Progenitor cell of endocrine pancreas (in vitro differentiated cells): Measurements from ENCODE around the gene TLX1. TPM values are rescaled to one million over a fixed set of nuclear protein-coding genes. Genes with fewer than 3 reads are reported as not detected.

Source experiments
- DNase-seq: peaks from one replicate; pipeline ENCODE4 v3.0.0; 2021; ENCODE audit warnings: low spot score; ENCODE audit not compliant: unreplicated experiment
- H3K27ac Mint-ChIP-seq: 2 replicates; pipeline ENCODE4 v1.8.0; 2021; ENCODE audit warnings: mild to moderate bottlenecking, moderate library complexity, mixed read lengths
- H3K27me3 Mint-ChIP-seq: 2 replicates; pipeline ENCODE4 v1.8.0; 2021; ENCODE audit warnings: mixed read lengths
- H3K36me3 Mint-ChIP-seq: 2 replicates; pipeline ENCODE4 v1.8.0; 2022; ENCODE audit warnings: mixed read lengths; ENCODE audit not compliant: insufficient read depth
- H3K4me1 Mint-ChIP-seq: 2 replicates; pipeline ENCODE4 v1.8.0; 2021; ENCODE audit warnings: low read depth, mixed read lengths
- H3K4me3 Mint-ChIP-seq: 2 replicates; pipeline ENCODE4 v1.8.0; 2021; ENCODE audit warnings: low read depth, mild to moderate bottlenecking, moderate library complexity, mixed read lengths
- H3K9me3 Mint-ChIP-seq: 2 replicates; pipeline ENCODE4 v1.8.0; 2021; ENCODE audit warnings: low read depth, mixed read lengths
- CTCF ChIP-seq: fragments of 200-600 bp; sonication (generic); IDR thresholded peaks from one replicate; pipeline ENCODE4 v1.5.0; 2021; ENCODE audit warnings: antibody characterized with exemption, mild to moderate bottlenecking; ENCODE audit not compliant: unreplicated experiment
- total RNA-seq: library from RNA; stranded (reverse); gene quantifications from 2 replicates; pipeline ENCODE4 v1.2.1, GENCODE V29; 2021

The TLX1 gene
- total RNA-seq, 1 donor from 2014 or later: not detected

GRCh38 chr10:101103430-101103829, 27.7 kb upstream of the TLX1 start:
- H3K4me3 Mint-ChIP-seq: no peak overlapping the region
- no peak overlapping the region for H3K27ac Mint-ChIP-seq
- peaks cover 1% of the 10 kb centered on the region for H3K4me1 Mint-ChIP-seq
- no peaks in the 10 kb centered on the region for H3K9me3 Mint-ChIP-seq
- H3K27me3 Mint-ChIP-seq: peaks cover 77% of the 10 kb centered on the region
- no peak for TF ChIP-seq CTCF
- DNase-seq: no peak
- H3K36me3 Mint-ChIP-seq: no peaks in the 10 kb centered on the region

DNA sequence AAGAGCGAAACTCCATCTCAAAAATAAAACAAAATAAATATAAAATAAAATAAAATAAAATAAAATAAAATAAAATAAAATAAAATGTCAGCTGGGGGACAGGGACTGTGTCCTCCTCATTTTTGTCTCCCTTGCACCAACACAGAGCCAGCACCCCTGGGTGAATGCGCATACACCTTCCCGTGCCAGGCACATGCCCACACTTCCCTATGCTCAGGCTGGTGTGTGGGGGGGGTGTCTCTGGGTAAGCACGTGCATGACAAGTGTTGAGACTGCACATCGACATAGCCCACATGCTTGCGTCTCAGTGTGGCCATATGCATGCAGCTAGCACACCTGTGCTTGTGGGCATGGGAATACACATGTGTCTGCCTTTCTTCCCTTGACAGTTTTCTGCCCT, 24.7 kb upstream of the TLX1 start:
- no peak overlapping the region for H3K4me3 Mint-ChIP-seq
- no peak for DNase-seq
- H3K27ac Mint-ChIP-seq: no peak overlapping the region
- no peaks in the 10 kb centered on the region for H3K36me3 Mint-ChIP-seq
- H3K27me3 Mint-ChIP-seq: peaks cover 70% of the 10 kb centered on the region
- peaks cover 1% of the 10 kb centered on the region for H3K4me1 Mint-ChIP-seq
- no peak for TF ChIP-seq CTCF
- H3K9me3 Mint-ChIP-seq: no peaks in the 10 kb centered on the region

DNA sequence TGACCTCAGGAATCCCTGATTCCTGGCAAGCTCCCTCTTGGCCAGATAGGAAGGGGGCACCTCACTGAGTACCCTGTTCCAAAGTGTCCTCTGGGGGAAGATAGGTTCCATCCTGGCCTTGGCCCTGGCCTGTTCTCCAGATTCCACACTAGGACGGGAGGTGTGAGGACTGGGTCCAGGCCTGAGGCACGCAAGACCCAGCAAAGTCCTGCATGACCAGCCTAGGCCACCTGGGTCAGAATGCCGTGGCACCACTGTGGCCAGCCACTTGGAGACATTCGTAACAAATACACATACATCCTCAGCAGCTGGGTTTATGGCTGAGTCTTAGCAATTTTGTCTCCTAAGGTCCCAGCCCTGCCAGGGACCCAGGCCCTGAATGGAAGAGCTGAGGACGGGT, 23.3 kb upstream of the TLX1 start:
- peaks cover 60% of the 10 kb centered on the region for H3K27me3 Mint-ChIP-seq

DNA sequence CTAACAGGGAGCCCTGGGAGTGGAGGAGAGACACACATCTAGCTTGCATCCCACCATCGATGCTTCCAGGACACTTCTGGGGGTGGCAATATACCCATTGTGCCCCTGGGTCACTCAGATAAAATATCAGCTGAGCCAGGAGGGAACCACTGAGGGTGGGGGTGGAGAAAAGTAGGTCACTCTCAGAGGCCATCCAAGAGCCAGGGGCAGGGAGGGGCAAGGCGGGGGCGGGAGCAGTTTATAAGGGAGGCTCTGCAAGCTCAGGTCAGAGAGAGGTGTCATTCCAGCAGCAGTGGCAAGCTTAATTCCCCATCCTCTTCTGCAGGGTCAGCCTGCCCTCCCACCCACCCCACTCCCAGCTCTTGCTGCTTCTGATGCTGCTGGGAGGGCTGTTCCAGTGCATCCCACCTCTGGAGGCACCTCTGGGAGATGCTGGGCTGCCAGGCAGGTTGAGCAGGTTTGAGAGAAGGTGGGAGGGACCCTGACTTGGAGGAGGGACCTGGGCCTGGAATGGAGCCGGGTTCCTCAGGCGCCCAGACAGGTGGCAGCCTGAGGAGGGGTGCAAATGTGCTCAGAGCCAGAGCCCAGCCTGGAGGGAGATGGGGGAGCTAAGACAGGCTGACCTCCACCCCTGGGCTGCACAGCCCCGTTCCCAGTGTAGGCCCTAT, 20.1 kb upstream of the TLX1 start:
- no peaks in the 10 kb centered on the region for H3K9me3 Mint-ChIP-seq
- H3K27ac Mint-ChIP-seq: no peak overlapping the region
- no peak for DNase-seq
- H3K4me1 Mint-ChIP-seq: peaks cover 9% of the 10 kb centered on the region
- no peak for TF ChIP-seq CTCF
- no peak overlapping the region for H3K4me3 Mint-ChIP-seq
- H3K36me3 Mint-ChIP-seq: no peaks in the 10 kb centered on the region
- peaks cover 58% of the 10 kb centered on the region for H3K27me3 Mint-ChIP-seq

More for the DNA sequence above, 23.3 kb upstream of the TLX1 start:
- H3K4me3 Mint-ChIP-seq: no peak overlapping the region
- H3K9me3 Mint-ChIP-seq: no peaks in the 10 kb centered on the region
- no peak for TF ChIP-seq CTCF
- no peaks in the 10 kb centered on the region for H3K36me3 Mint-ChIP-seq
- H3K27ac Mint-ChIP-seq: no peak overlapping the region
- peaks cover 5% of the 10 kb centered on the region for H3K4me1 Mint-ChIP-seq
- no peak for DNase-seq

DNA sequence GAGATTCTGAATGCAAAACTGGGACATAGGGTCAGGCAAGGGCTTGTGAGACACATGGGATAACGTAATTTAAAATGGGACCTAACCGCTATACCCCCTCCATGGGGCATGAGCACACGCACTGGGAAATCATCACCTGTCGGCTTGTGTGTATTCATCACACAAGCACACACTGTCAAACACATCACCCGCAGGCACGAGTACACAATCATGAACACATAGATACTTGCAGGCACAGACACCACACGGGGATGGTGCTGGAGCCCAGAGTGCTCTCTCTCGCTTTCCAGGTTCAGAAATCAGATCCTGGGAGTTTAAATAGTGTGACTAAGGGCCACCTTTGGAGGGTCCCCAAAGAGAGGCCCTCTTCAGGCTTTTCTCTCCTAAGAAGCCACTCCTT, 19.6 kb upstream of the TLX1 start:
- H3K4me3 Mint-ChIP-seq: no peak overlapping the region
- DNase-seq: no peak
- TF ChIP-seq CTCF: no peak
- H3K36me3 Mint-ChIP-seq: no peaks in the 10 kb centered on the region
- H3K27me3 Mint-ChIP-seq: peaks cover 62% of the 10 kb centered on the region
- H3K9me3 Mint-ChIP-seq: no peaks in the 10 kb centered on the region
- H3K27ac Mint-ChIP-seq: no peak overlapping the region
- H3K4me1 Mint-ChIP-seq: peaks cover 9% of the 10 kb centered on the region
